Muscle layer of colon (tissue), 2 donors: ENCODE measurements around the gene CLDN10.

ENCODE experiments used
- H3K27ac ChIP-seq: one replicate; pipeline ENCODE4 v1.7.0; 2013; ENCODE audit warnings: low read depth, mild to moderate bottlenecking, low read length, moderate library complexity
- H3K27me3 ChIP-seq, 2 donors: one replicate each; pipeline ENCODE4 v1.7.0; 2013; ENCODE audit warnings: low read length in 2 of 2, mild to moderate bottlenecking in 2 of 2; ENCODE audit not compliant: insufficient read depth in 2 of 2, control insufficient read depth in 1 of 2
- H3K36me3 ChIP-seq: one replicate; pipeline ENCODE4 v1.7.0; 2013; ENCODE audit warnings: mild to moderate bottlenecking, low read length; ENCODE audit not compliant: insufficient read depth
- H3K4me1 ChIP-seq: one replicate; pipeline ENCODE4 v1.7.0; 2013; ENCODE audit warnings: mild to moderate bottlenecking, low read length; ENCODE audit not compliant: insufficient read depth
- H3K4me3 ChIP-seq, 2 donors: one replicate each; pipeline ENCODE4 v1.7.0; 2013; ENCODE audit warnings: low read length in 2 of 2, low read depth in 1 of 2, mild to moderate bottlenecking in 1 of 2, moderate library complexity in 1 of 2
- H3K9ac ChIP-seq: one replicate; pipeline ENCODE4 v1.7.0; 2013; ENCODE audit warnings: low read length
- H3K9me3 ChIP-seq: one replicate; pipeline ENCODE4 v1.7.0; 2013; ENCODE audit warnings: mild to moderate bottlenecking, low read length
- donor health status: abdominal sarcoma.
- donor health status: Adenocarcinoma of cecum.

CLDN10 gene

GRCh38 chr13:95601906-95602305 is 49.4 kb downstream of the CLDN10 start:
- Histone ChIP-seq H3K9me3 (no peaks in the 10 kb centered on the region), H3K27me3 (no peaks in the 10 kb centered on the region), H3K9ac (no peak overlapping the region)

GRCh38 chr13:95603887-95604555 is 51.5 kb downstream of the CLDN10 start:
- H3K27me3 ChIP-seq: no peaks in the 10 kb centered on the region
- no peak overlapping the region for H3K9ac ChIP-seq
- H3K9me3 ChIP-seq: no peaks in the 10 kb centered on the region
- H3K27ac ChIP-seq: no peak overlapping the region
- no peak overlapping the region for H3K4me3 ChIP-seq
- H3K4me1 ChIP-seq: peaks cover 3% of the 10 kb centered on the region
- H3K36me3 ChIP-seq: peaks cover 23% of the 10 kb centered on the region

More at GRCh38 chr13:95601906-95602305, 49.4 kb downstream of the CLDN10 start:
- no peak overlapping the region for H3K27ac ChIP-seq
- no peak overlapping the region for H3K4me3 ChIP-seq
- no peaks in the 10 kb centered on the region for H3K4me1 ChIP-seq
- peaks cover 20% of the 10 kb centered on the region for H3K36me3 ChIP-seq

DNA sequence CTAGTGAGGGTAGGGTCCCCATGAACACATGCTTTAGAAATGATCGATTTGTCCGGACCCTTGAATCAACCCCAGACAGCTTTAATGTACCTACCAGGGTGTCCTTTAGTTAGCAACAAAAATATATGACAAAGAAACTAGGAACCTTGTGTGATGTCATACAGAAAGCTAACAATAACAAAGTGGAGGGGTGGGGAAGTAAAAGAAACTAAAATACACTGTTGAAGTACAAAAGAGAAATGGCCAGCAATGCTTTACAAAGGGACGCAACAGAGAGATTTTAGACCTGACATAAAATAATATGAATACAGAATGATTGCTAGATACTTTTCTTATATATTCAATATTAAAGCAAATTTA is 52.0 kb downstream of the CLDN10 start:
- Histone ChIP-seq H3K27me3 (no peaks in the 10 kb centered on the region), H3K4me3 (no peak overlapping the region), H3K4me1 (peaks cover 7% of the 10 kb centered on the region), H3K9ac (no peak overlapping the region), H3K36me3 (peaks cover 23% of the 10 kb centered on the region), H3K27ac (no peak overlapping the region), H3K9me3 (no peaks in the 10 kb centered on the region)

- H3K27ac ChIP-seq: no peak overlapping the region
- peaks cover 24% of the 10 kb centered on the region for H3K36me3 ChIP-seq
- no peak overlapping the region for H3K9ac ChIP-seq
- peaks cover 7% of the 10 kb centered on the region for H3K4me1 ChIP-seq
- H3K9me3 ChIP-seq: no peaks in the 10 kb centered on the region
- no peaks in the 10 kb centered on the region for H3K27me3 ChIP-seq
- H3K4me3 ChIP-seq: no peak overlapping the region
Measured at GRCh38 chr13:95605448-95606125, 53.1 kb downstream of the CLDN10 start.

- Histone ChIP-seq H3K36me3 (peaks cover 19% of the 10 kb centered on the region), H3K4me1 (peaks cover 7% of the 10 kb centered on the region), H3K27ac (no peak overlapping the region), H3K27me3 (no peaks in the 10 kb centered on the region), H3K9ac (no peak overlapping the region), H3K4me3 (no peak overlapping the region), H3K9me3 (no peaks in the 10 kb centered on the region)
Measured at GRCh38 chr13:95607366-95607765, 54.8 kb downstream of the CLDN10 start.

GRCh38 chr13:95608640-95609323 is 56.3 kb downstream of the CLDN10 start:
- H3K27ac ChIP-seq: no peak overlapping the region
- H3K4me1 ChIP-seq: peaks cover 7% of the 10 kb centered on the region
- no peaks in the 10 kb centered on the region for H3K27me3 ChIP-seq
- no peak overlapping the region for H3K9ac ChIP-seq
- no peaks in the 10 kb centered on the region for H3K9me3 ChIP-seq
- peaks cover 14% of the 10 kb centered on the region for H3K36me3 ChIP-seq
- no peak overlapping the region for H3K4me3 ChIP-seq

GRCh38 chr13:95614641-95615245 is 62.2 kb downstream of the CLDN10 start:
- no peaks in the 10 kb centered on the region for H3K9me3 ChIP-seq
- no peaks in the 10 kb centered on the region for H3K27me3 ChIP-seq
- peaks cover 24% of the 10 kb centered on the region for H3K36me3 ChIP-seq
- no peak overlapping the region for H3K9ac ChIP-seq
- no peak overlapping the region for H3K4me3 ChIP-seq
- H3K4me1 ChIP-seq: no peaks in the 10 kb centered on the region
- H3K27ac ChIP-seq: no peak overlapping the region

DNA sequence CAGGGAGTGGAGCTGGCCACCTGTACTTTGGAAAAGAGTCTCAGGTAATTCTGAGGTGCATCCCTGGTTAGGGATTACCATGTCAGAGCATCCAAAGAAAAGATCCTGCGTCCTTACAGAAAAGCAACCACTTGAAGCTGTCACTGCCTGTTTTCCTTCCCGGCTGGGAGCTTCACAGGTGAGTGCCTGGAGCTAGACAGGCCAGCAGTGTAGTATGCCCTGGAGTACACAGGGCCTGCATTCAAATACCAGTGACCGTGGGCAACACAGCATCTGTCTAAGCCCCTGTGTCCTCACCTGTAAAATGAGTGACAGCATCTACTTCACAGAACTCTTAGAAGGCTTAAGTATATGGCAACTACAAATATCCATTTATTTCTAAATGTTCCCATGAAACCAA is 63.0 kb downstream of the CLDN10 start:
- no peaks in the 10 kb centered on the region for H3K27me3 ChIP-seq
- H3K4me3 ChIP-seq: no peak overlapping the region
- H3K27ac ChIP-seq: no peak overlapping the region
- H3K36me3 ChIP-seq: peaks cover 28% of the 10 kb centered on the region
- no peak overlapping the region for H3K9ac ChIP-seq
- H3K9me3 ChIP-seq: no peaks in the 10 kb centered on the region
- no peaks in the 10 kb centered on the region for H3K4me1 ChIP-seq

DNA sequence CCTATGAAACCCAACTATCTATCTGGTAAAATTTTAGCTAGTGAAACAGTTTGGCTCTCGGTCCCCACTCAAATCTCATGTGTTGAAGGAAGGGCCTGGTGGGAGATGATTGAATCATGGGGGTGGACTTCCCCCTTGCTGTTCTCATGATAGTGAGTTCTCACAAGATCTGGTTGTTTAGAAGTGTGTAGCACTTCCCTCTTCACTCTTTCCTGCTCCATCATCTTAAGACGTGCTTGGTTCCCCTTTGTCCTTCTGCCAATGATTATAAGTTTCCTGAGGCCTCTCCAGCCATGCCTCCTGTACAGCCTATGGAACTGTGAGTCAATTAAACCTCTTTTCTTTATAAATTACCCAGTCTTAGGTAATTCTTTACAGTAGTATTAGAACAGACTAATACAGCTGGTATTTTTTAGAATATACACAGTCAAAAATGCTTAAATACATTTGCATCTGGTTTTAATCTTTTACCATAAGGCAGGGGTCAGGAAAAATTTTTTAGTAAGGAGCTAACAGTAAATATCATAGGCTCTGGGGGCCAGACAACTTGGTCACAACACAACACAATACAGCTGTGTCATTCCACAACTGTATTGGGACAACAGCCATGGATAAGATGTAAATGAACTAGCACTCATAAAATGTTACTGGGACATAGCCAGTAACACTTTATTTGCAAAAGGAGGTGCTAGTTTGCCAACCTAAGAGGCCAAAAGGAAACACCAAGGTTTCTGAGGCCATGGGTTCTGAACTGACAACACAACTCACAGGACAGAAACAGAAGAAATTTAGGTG is 67.7 kb downstream of the CLDN10 start:
- no peak overlapping the region for H3K4me3 ChIP-seq
- no peaks in the 10 kb centered on the region for H3K9me3 ChIP-seq
- H3K36me3 ChIP-seq: peaks cover 38% of the 10 kb centered on the region
- H3K27me3 ChIP-seq: no peaks in the 10 kb centered on the region
- H3K9ac ChIP-seq: no peak overlapping the region
- no peak overlapping the region for H3K27ac ChIP-seq
- H3K4me1 ChIP-seq: no peaks in the 10 kb centered on the region

- Histone ChIP-seq H3K4me1 (no peaks in the 10 kb centered on the region), H3K9ac (no peak overlapping the region), H3K27me3 (no peaks in the 10 kb centered on the region), H3K4me3 (no peak overlapping the region), H3K9me3 (no peaks in the 10 kb centered on the region), H3K27ac (no peak overlapping the region), H3K36me3 (peaks cover 38% of the 10 kb centered on the region)
Measured at GRCh38 chr13:95620825-95621498, 68.4 kb downstream of the CLDN10 start.
